Measurements from ENCODE around the gene LIPC. TPM values are rescaled to one million over a fixed set of nuclear protein-coding genes. Genes with fewer than 3 reads are reported as not detected.
A peak's percentile ranks its signal among the peaks of the same experiment; 100 is the strongest.

Gene LIPC
- total and polyA plus RNA-seq, 9 of the 15 experiments (the other 6 are each of a cell fraction or from before 2014, with no cell fraction given) = 0.07 to 0.41 (median 0.11) TPM; not detected in 2

- intact Hi-C loops (cut with micrococcal nuclease) = loop anchor here (10.0 kb wide), 1 partner anchor 51 kb away; the partner anchor contains the start of gene LIPC
- peak in 1 of 4 experiments; percentile 57 for DNase-seq (ENCODE audit: extremely low read depth in 1 of 4, low spot score in 3 of 4)
- Histone ChIP-seq H3K4me3 (no peak overlapping the region), H3K27me3 (ENCODE audit: control insufficient read depth in 2 of 2, insufficient read depth in 2 of 2, low read length in 2 of 2) (no peaks in the 10 kb centered on the region), H2AFZ (ENCODE audit: low read depth, low read length) (peak overlapping the region; percentile 47), H3K27ac (ENCODE audit: extremely low read depth, low read depth, low read length) (no peak overlapping the region), H3K4me1 (replicated peaks in 1 of 2; ENCODE audit: control insufficient read depth in 2 of 2, insufficient read depth in 2 of 2, low read length in 2 of 2) (no peaks in the 10 kb centered on the region; a peak in 2 of 5 replicates), H3K9me1 (ENCODE audit: control insufficient read depth, insufficient read depth, low read length) (no peaks in the 10 kb centered on the region), H3K79me2 (ENCODE audit: control insufficient read depth, insufficient read depth, low read length) (no peaks in the 10 kb centered on the region), H3K4me2 (ENCODE audit: insufficient read depth, low read length) (no peak overlapping the region), H3K36me3 (ENCODE audit: control insufficient read depth, insufficient read depth, low read length) (no peaks in the 10 kb centered on the region), H4K20me1 (replicated peaks; ENCODE audit: control insufficient read depth, insufficient read depth, low read length) (no peaks in the 10 kb centered on the region), H3K9me3 (replicated peaks; ENCODE audit: control insufficient read depth, insufficient read depth, low read depth, low read length) (no peaks in the 10 kb centered on the region), H3K9ac (ENCODE audit: insufficient read depth in 1 of 2, low read depth in 2 of 2, low read length in 2 of 2) (no peak overlapping the region)
- in situ Hi-C loops (cut with MboI) = no loop called here
- WGBS (ENCODE audit: insufficient coverage, low coverage, missing lambda C conversion rate) = 17% methylated on average over 5 of the region's 5 CpGs
- peak; percentile 60 for FAIRE-seq
- no TSS peak for BruUV-seq (replicated peaks)
- ATAC-seq = peak; percentile 86
- POLR2A ChIA-PET = interaction anchor here (0.7 to 1.2 kb wide), 3 partner anchors 8 to 674 kb away, joined by 3 to 5 read pairs (median 4); no protein-coding TSS in a partner anchor
- CTCF ChIA-PET (ENCODE audit: low intra/inter-chr PET ratio) = no interaction called here
- no peak for TF ChIP-seq PHB2 (IDR thresholded peaks at IDR 0.05; ENCODE audit: low read depth)
- no peak for TF ChIP-seq ZBTB34 (CRISPR knock-in tag; IDR thresholded peaks at IDR 0.05)
- peak; percentile 46 to 79 for TF ChIP-seq RAD21 (CRISPR knock-in tag; conservative IDR thresholded peaks at IDR 0.05 in 1 of 2, IDR thresholded peaks at IDR 0.05 in 1 of 2)
- TF ChIP-seq JUN (IDR thresholded peaks at IDR 0.05; ENCODE audit: borderline replicate concordance, low read depth, low read length) = no peak
- no peak for TF ChIP-seq JUN (CRISPR knock-in tag; IDR thresholded peaks at IDR 0.05; ENCODE audit: borderline replicate concordance)
- TF ChIP-seq BMI1 (IDR thresholded peaks at IDR 0.05; ENCODE audit: low read length) = no peak
- no peak for TF ChIP-seq BCOR (IDR thresholded peaks at IDR 0.05)
- no peak for TF ChIP-seq ATF7 (IDR thresholded peaks at IDR 0.05)
- TF ChIP-seq REST (IDR thresholded peaks at IDR 0.05; ENCODE audit: borderline replicate concordance) = peak; percentile 62
- TF ChIP-seq REST (CRISPR knock-in tag; IDR thresholded peaks at IDR 0.05; ENCODE audit: low read depth) = no peak
- peak; percentile 19 to 46 (median 45) for TF ChIP-seq CTCF (IDR thresholded peaks at IDR 0.05 in 2 of 3, conservative IDR thresholded peaks at IDR 0.05 in 1 of 3; ENCODE audit: insufficient read depth in 2 of 3, low read depth in 1 of 3, low read length in 3 of 3)
These were observed 47.9 kb upstream of the LIPC start for GRCh38 chr15:58383876-58384275.
